Measurements from ENCODE around the gene B3GALT4. TPM values are rescaled to one million over a fixed set of nuclear protein-coding genes. Genes with fewer than 3 reads are reported as not detected.

B3GALT4 gene
- total RNA-seq, 1 experiment from 2014 or later, result 0.58 TPM

DNA sequence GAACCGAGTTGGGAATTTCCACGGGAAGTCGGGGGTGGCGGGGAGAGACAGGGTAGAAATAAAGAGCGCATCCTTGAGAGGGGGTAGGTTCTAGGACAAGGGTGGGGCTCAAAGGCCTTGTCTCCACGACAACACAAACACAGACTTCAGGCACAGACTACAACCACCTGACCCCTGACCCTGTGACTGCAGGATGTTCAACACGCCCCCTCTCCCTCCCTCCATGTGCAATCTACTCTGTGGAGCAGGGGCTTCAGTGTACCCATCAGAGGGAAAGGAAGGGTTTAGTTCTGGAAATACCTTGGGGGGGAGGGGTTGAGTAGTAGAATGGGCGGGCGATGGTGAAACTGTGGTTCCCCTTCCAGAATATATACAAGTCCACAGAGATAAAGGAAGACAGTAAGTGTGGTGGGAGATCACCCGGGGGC is 37.6 kb downstream of the B3GALT4 start:
- BruUV-seq (replicated peaks), result no TSS peak
- peaks cover 81% of the 10 kb centered on the region for H3K36me3 Mint-ChIP-seq (ENCODE audit: insufficient read depth, unreplicated experiment)
- peak overlapping the region; percentile 96 for H3K4me3 Mint-ChIP-seq (ENCODE audit: unreplicated experiment)
- ChIA-PET CTCF (interaction anchor here (0.7 to 1.5 kb wide), 2 partner anchors 49 to 76 kb away, joined by 4 to 5 read pairs; no protein-coding TSS in a partner anchor), POLR2A (no interaction called here)
- no peaks in the 10 kb centered on the region for H3K9me3 Mint-ChIP-seq (ENCODE audit: unreplicated experiment)
- H3K4me1 Mint-ChIP-seq (ENCODE audit: insufficient read depth, unreplicated experiment), result peaks cover 43% of the 10 kb centered on the region
- peak; percentile 83 for DNase-seq (ENCODE audit: unreplicated experiment)
- intact Hi-C loops (cut with micrococcal nuclease), result no loop called here
- TF ChIP-seq, protein P1, sequence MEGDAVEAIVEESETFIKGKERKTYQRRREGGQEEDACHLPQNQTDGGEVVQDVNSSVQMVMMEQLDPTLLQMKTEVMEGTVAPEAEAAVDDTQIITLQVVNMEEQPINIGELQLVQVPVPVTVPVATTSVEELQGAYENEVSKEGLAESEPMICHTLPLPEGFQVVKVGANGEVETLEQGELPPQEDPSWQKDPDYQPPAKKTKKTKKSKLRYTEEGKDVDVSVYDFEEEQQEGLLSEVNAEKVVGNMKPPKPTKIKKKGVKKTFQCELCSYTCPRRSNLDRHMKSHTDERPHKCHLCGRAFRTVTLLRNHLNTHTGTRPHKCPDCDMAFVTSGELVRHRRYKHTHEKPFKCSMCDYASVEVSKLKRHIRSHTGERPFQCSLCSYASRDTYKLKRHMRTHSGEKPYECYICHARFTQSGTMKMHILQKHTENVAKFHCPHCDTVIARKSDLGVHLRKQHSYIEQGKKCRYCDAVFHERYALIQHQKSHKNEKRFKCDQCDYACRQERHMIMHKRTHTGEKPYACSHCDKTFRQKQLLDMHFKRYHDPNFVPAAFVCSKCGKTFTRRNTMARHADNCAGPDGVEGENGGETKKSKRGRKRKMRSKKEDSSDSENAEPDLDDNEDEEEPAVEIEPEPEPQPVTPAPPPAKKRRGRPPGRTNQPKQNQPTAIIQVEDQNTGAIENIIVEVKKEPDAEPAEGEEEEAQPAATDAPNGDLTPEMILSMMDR (IDR thresholded peaks at IDR 0.05; ENCODE audit: unreplicated experiment), result no peak
- peak overlapping the region; percentile 99 for H3K27ac Mint-ChIP-seq (ENCODE audit: low read depth, unreplicated experiment)
- H3K27me3 Mint-ChIP-seq (ENCODE audit: insufficient read depth, unreplicated experiment), result no peaks in the 10 kb centered on the region

DNA sequence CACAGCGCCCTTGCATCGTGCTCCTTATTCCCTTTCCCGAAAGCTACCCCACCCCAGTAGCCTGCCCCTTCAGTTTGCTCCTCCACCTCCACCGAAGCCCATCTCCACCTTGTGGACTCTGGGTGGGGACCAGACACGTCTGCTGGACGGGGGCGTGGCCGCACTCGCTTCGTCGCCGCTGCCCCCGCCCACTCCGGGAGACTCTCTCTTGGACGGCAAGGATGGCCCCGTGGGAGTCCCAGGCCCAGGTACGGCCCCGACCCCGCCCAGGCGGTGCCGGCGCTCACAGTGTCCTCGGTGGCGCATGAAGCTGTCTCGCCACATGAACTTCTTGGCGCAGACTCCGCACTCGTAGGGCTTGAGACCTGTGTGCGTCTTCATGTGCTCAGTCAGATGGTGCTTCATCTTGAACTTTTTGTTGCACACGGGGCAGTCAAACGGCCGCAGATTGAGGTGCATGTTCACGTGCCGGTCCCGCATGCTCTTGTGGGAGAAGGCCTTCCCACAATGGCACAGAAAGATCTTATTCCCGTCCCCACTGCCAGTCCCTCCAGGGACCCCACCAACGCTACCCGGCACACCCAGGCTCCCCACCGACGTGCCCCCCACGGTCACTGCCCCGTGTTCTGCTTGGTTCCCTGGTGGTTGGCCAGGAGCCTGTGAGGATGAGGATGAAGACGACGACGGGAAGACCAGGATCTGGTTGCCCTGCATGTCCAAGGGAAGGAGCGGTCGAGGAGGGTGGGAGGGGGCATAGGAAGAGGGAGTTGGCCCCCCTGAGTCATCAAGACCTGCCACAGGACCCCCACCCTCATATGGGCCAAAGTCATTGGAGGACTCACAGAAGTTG is 38.2 kb downstream of the B3GALT4 start:
- ChIA-PET CTCF (interaction anchor here (0.7 to 1.5 kb wide), 2 partner anchors 50 to 76 kb away, joined by 4 to 5 read pairs; no protein-coding TSS in a partner anchor), POLR2A (interaction anchor here (1.5 kb wide), 1 partner anchor 61 kb away, joined by 6 read pairs; no protein-coding TSS in a partner anchor)
- Mint-ChIP-seq H3K27ac (ENCODE audit: low read depth, unreplicated experiment) (peak overlapping the region; percentile 99), H3K4me1 (ENCODE audit: insufficient read depth, unreplicated experiment) (peaks cover 50% of the 10 kb centered on the region), H3K27me3 (ENCODE audit: insufficient read depth, unreplicated experiment) (no peaks in the 10 kb centered on the region), H3K9me3 (ENCODE audit: unreplicated experiment) (no peaks in the 10 kb centered on the region), H3K4me3 (ENCODE audit: unreplicated experiment) (peak overlapping the region; percentile 96), H3K36me3 (ENCODE audit: insufficient read depth, unreplicated experiment) (peaks cover 81% of the 10 kb centered on the region)
- DNase-seq (ENCODE audit: unreplicated experiment), result peak; percentile 16
- intact Hi-C loops (cut with micrococcal nuclease), result no loop called here
- TF ChIP-seq, protein P1 (IDR thresholded peaks at IDR 0.05; ENCODE audit: unreplicated experiment), result no peak
- no TSS peak for BruUV-seq (replicated peaks)

DNA sequence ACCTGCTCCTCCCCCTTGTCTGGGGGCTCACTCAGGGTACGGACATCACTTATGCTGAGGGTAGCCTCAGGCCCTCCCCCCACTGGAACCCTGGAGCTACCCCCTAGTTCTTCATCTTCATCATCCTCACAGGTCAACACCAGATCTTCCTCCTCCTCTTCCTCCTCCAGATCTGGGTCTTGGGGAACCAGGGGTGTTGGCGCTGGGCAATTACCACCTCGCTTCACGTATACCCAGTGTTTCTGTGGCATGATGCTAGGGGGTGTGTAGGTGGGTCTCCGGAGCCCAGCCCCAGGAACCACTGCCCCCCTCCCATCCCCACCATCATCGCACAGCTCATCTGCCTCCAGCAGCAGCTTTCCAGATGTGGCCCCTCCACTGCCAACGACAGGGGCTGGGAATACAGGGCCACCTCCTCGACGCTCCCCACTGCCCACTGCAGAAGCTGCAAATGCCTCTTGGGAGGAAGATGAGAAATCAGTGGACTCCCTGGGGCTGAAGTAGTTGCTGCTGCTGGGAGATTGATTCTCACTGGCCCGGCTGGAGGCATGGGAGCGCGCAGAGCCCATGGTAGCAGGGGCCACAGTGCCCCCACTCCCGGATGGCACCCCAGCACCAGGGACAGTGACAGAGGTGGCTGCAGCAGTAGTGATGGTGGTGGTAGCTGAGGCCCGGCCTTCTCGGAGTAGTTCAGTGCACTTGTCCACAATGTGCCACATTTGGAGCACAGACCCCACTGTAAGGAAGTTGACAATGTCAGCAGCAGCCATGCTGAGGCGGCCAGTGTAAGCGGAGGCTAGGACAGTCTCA is 39.1 kb downstream of the B3GALT4 start:
- ChIA-PET POLR2A (interaction anchor here (1.5 to 3.0 kb wide), 2 partner anchors 17 to 60 kb away, joined by 6 to 30 read pairs; partner anchors contain the start of gene RGL2), CTCF (interaction anchor here (0.7 to 1.5 kb wide), 2 partner anchors 24 to 75 kb away, joined by 3 to 4 read pairs; no protein-coding TSS in a partner anchor)
- H3K4me1 Mint-ChIP-seq (ENCODE audit: insufficient read depth, unreplicated experiment), result peaks cover 58% of the 10 kb centered on the region
- BruUV-seq (replicated peaks), result no TSS peak
- no peaks in the 10 kb centered on the region for H3K9me3 Mint-ChIP-seq (ENCODE audit: unreplicated experiment)
- H3K36me3 Mint-ChIP-seq (ENCODE audit: insufficient read depth, unreplicated experiment), result peaks cover 81% of the 10 kb centered on the region
- no peaks in the 10 kb centered on the region for H3K27me3 Mint-ChIP-seq (ENCODE audit: insufficient read depth, unreplicated experiment)
- H3K27ac Mint-ChIP-seq (ENCODE audit: low read depth, unreplicated experiment), result no peak overlapping the region
- intact Hi-C loops (cut with micrococcal nuclease), result no loop called here
- DNase-seq (ENCODE audit: unreplicated experiment), result no peak
- peak overlapping the region; percentile 96 for H3K4me3 Mint-ChIP-seq (ENCODE audit: unreplicated experiment)
- TF ChIP-seq, protein P1 (IDR thresholded peaks at IDR 0.05; ENCODE audit: unreplicated experiment), result no peak

Measured in MCF 10A (cell line).